ENCODE measurements around the gene PDK2.
A peak's percentile ranks its signal among the peaks of the same experiment; 100 is the strongest.

PDK2 gene

GRCh38 chr17:50079334-50080095 lies 15.6 kb upstream of the PDK2 start:
- DNase-seq (ENCODE audit: low read depth): no peak

GRCh38 chr17:50080096-50080480 lies 15.1 kb upstream of the PDK2 start:
- DNase-seq (ENCODE audit: low read depth): no peak

- no peak for DNase-seq (ENCODE audit: low read depth)
Measured at GRCh38 chr17:50080827-50081226, 14.3 kb upstream of the PDK2 start.

- DNase-seq (ENCODE audit: low read depth): no peak
Measured at GRCh38 chr17:50081757-50082156, 13.4 kb upstream of the PDK2 start.

- peak; percentile 38 for DNase-seq (ENCODE audit: low read depth)
Measured at GRCh38 chr17:50087246-50087911, 7.8 kb upstream of the PDK2 start.

GRCh38 chr17:50087912-50088405 lies 7.2 kb upstream of the PDK2 start:
- no peak for DNase-seq (ENCODE audit: low read depth)

- DNase-seq (ENCODE audit: low read depth): no peak
Measured at GRCh38 chr17:50088952-50089825, 6.0 kb upstream of the PDK2 start.

GRCh38 chr17:50090071-50090470 lies 5.1 kb upstream of the PDK2 start:
- DNase-seq (ENCODE audit: low read depth): no peak

- DNase-seq (ENCODE audit: low read depth): no peak
Measured at GRCh38 chr17:50090971-50091917, 3.9 kb upstream of the PDK2 start.

- DNase-seq (ENCODE audit: low read depth): no peak
Measured at GRCh38 chr17:50091918-50092285, 3.2 kb upstream of the PDK2 start.

- no peak for DNase-seq (ENCODE audit: low read depth)
Measured at GRCh38 chr17:50093246-50093645, 1.9 kb upstream of the PDK2 start.

GRCh38 chr17:50093807-50094206 lies 1.3 kb upstream of the PDK2 start:
- no peak for DNase-seq (ENCODE audit: low read depth)

GRCh38 chr17:50094243-50094752 lies 853 bp upstream of the PDK2 start:
- DNase-seq (ENCODE audit: low read depth): peak; percentile 69

- DNase-seq (ENCODE audit: low read depth): no peak
Measured at GRCh38 chr17:50095626-50096037, 481 bp downstream of the PDK2 start.

- DNase-seq (ENCODE audit: low read depth): no peak
Measured at GRCh38 chr17:50096092-50096491, 941 bp downstream of the PDK2 start.

- no peak for DNase-seq (ENCODE audit: low read depth)
Measured at GRCh38 chr17:50096758-50097157, 1.6 kb downstream of the PDK2 start.

GRCh38 chr17:50097455-50097854 lies 2.3 kb downstream of the PDK2 start:
- no peak for DNase-seq (ENCODE audit: low read depth)

GRCh38 chr17:50097926-50098325 lies 2.8 kb downstream of the PDK2 start:
- DNase-seq (ENCODE audit: low read depth): no peak

GRCh38 chr17:50098583-50098982 lies 3.4 kb downstream of the PDK2 start:
- no peak for DNase-seq (ENCODE audit: low read depth)

- DNase-seq (ENCODE audit: low read depth): no peak
Measured at GRCh38 chr17:50099003-50099402, 3.9 kb downstream of the PDK2 start.

GRCh38 chr17:50100480-50100883 lies 5.3 kb downstream of the PDK2 start:
- no peak for DNase-seq (ENCODE audit: low read depth)
